ENCODE data around the gene ZNF827. TPM values are rescaled to one million over a fixed set of nuclear protein-coding genes. Genes with fewer than 3 reads are reported as not detected.

Gene ZNF827
- total RNA-seq, 4 donors from 2014 or later = 7.2 to 16.1 (median 10.9) TPM

GRCh38 chr4:145775406-145775805, 163.2 kb downstream of the ZNF827 start:
- no peak overlapping the region for H3K4me3 ChIP-seq
- peaks cover 6 to 11% of the 10 kb centered on the region in 2 donors for H3K4me1 ChIP-seq
- no peak for ATAC-seq
- in situ Hi-C loops (cut with MboI; ENCODE audit: low sequenced_read_pairs in 4 of 4) (no loop called here), intact Hi-C loops (cut with DNase I; ENCODE audit: low total_unique reads) (no loop called here)
- H3K9me3 ChIP-seq = no peaks in the 10 kb centered on the region
- H3K27ac ChIP-seq = peak overlapping the region in 3 of 4 donors; percentile 75 to 79 (median 76)
- DNase-seq = no peak
- TF ChIP-seq CTCF (IDR thresholded peaks at IDR 0.05 in 4 of 5, conservative IDR thresholded peaks at IDR 0.05 in 1 of 5) (no peak), POLR2A (IDR thresholded peaks at IDR 0.05) (no peak)
- peaks cover 0 to 4% of the 10 kb centered on the region in 2 donors for H3K36me3 ChIP-seq
- no peaks in the 10 kb centered on the region for H3K27me3 ChIP-seq

- Histone ChIP-seq H3K4me3 (no peak overlapping the region), H3K27me3 (no peaks in the 10 kb centered on the region), H3K9me3 (no peaks in the 10 kb centered on the region), H3K4me1 (peaks cover 6 to 17% of the 10 kb centered on the region in 2 donors), H3K36me3 (peaks cover 0 to 4% of the 10 kb centered on the region in 2 donors), H3K27ac (peak overlapping the region; percentile 74 to 79 (median 76))
- in situ Hi-C loops (cut with MboI; ENCODE audit: low sequenced_read_pairs in 4 of 4) = no loop called here
- intact Hi-C loops (cut with DNase I; ENCODE audit: low total_unique reads) = no loop called here
- DNase-seq (no peak), ATAC-seq (peak; percentile 53 to 57)
- TF ChIP-seq POLR2A (IDR thresholded peaks at IDR 0.05) = no peak
- no peak for TF ChIP-seq CTCF (IDR thresholded peaks at IDR 0.05 in 4 of 5, conservative IDR thresholded peaks at IDR 0.05 in 1 of 5)
Observed at GRCh38 chr4:145774473-145774872, 164.2 kb downstream of the ZNF827 start.

- in situ Hi-C loops (cut with MboI; ENCODE audit: low sequenced_read_pairs in 4 of 4) (no loop called here), intact Hi-C loops (cut with DNase I; ENCODE audit: low total_unique reads) (no loop called here)
- ATAC-seq (peak; percentile 71 to 82), DNase-seq (peak; percentile 33 to 34)
- no peaks in the 10 kb centered on the region for H3K9me3 ChIP-seq
- H3K4me3 ChIP-seq = no peak overlapping the region
- peaks cover 6 to 23% of the 10 kb centered on the region in 2 donors for H3K4me1 ChIP-seq
- H3K36me3 ChIP-seq = peaks cover 0 to 4% of the 10 kb centered on the region in 2 donors
- peak overlapping the region; percentile 74 to 79 (median 76) for H3K27ac ChIP-seq
- no peaks in the 10 kb centered on the region for H3K27me3 ChIP-seq
- TF ChIP-seq POLR2A (IDR thresholded peaks at IDR 0.05) (no peak), CTCF (IDR thresholded peaks at IDR 0.05 in 4 of 5, conservative IDR thresholded peaks at IDR 0.05 in 1 of 5) (no peak)
Observed at GRCh38 chr4:145773581-145774234, 164.9 kb downstream of the ZNF827 start.

- ATAC-seq (no peak), DNase-seq (no peak)
- H3K4me3 ChIP-seq = no peak overlapping the region
- H3K4me1 ChIP-seq = peaks cover 6 to 23% of the 10 kb centered on the region in 2 donors
- no peak for TF ChIP-seq POLR2A (IDR thresholded peaks at IDR 0.05)
- TF ChIP-seq CTCF (IDR thresholded peaks at IDR 0.05 in 4 of 5, conservative IDR thresholded peaks at IDR 0.05 in 1 of 5) = no peak
- no peaks in the 10 kb centered on the region for H3K9me3 ChIP-seq
- in situ Hi-C loops (cut with MboI; ENCODE audit: low sequenced_read_pairs in 4 of 4) = no loop called here
- H3K36me3 ChIP-seq = peaks cover 0 to 4% of the 10 kb centered on the region in 2 donors
- no peaks in the 10 kb centered on the region for H3K27me3 ChIP-seq
- intact Hi-C loops (cut with DNase I; ENCODE audit: low total_unique reads) = no loop called here
- no peak overlapping the region for H3K27ac ChIP-seq
Observed at GRCh38 chr4:145772347-145772746, 166.3 kb downstream of the ZNF827 start.

Measured in gastrocnemius medialis (tissue), 4 donors.